Tibial artery (tissue), 4 donors: ENCODE data around the gene RELN.

ENCODE experiments used
- DNase-seq, 2 donors: peaks; one replicate each; pipeline ENCODE4 v3.0.0-alpha.2; 2019
- H3K27ac ChIP-seq, 2 donors: fragments of 200-600 bp; sonication (generic) in 1 of 2; 1 replicate in 1 of 2; 2 replicates in 1 of 2; pipeline ENCODE4 v1.5.1; 2018 to 2019; ENCODE audit warnings: mild to moderate bottlenecking in 1 of 2
- H3K27me3 ChIP-seq, 2 donors: fragments of 200-600 bp; sonication (generic) in 1 of 2; one replicate each; pipeline versions ENCODE4 v1.5.1 to v1.6.0; 2016 to 2019
- H3K36me3 ChIP-seq, 3 donors: fragments of 200-600 bp; sonication (generic) in 2 of 3; one replicate each; pipeline ENCODE4 v1.5.1; 2016 to 2019; ENCODE audit warnings: mild to moderate bottlenecking in 2 of 3
- H3K4me1 ChIP-seq, 4 donors: fragments of 200-600 bp; sonication (generic) in 2 of 4; 1 replicate in 3 of 4; 2 replicates in 1 of 4; pipeline ENCODE4 v1.5.1; 2016 to 2019
- H3K4me3 ChIP-seq, 2 donors: fragments of 200-600 bp; sonication (generic) in 1 of 2; 1 replicate in 1 of 2; 2 replicates in 1 of 2; pipeline ENCODE4 v1.5.1; 2018 to 2019; ENCODE audit warnings: mild to moderate bottlenecking in 2 of 2
- H3K9me3 ChIP-seq, 3 donors: fragments of 200-600 bp; sonication (generic) in 1 of 3; one replicate each; pipeline ENCODE4 v1.5.1; 2016 to 2019
- CTCF ChIP-seq, 2 experiments: fragments of 200-600 bp in 1 of 2; fragments of 450-650 bp in 1 of 2; IDR thresholded peaks; one replicate each; pipeline ENCODE4 v1.5.1; 2017 to 2019; ENCODE audit warnings: antibody characterized with exemption in 2 of 2, mild to moderate bottlenecking in 1 of 2, moderate library complexity in 1 of 2
- intact Hi-C: fragments of 100-400 bp; cut with DNase I; formaldehyde crosslinking; loops from one replicate; pipeline ENCODE4 v1.15.0; 2023; ENCODE audit warnings: low total_unique reads

RELN gene

GRCh38 chr7:103702454-103702853 is 287.0 kb downstream of the RELN start:
- intact Hi-C loops = no loop called here
- TF ChIP-seq CTCF (IDR thresholded peaks at IDR 0.05) = no peak
- Histone ChIP-seq H3K27ac (no peak overlapping the region), H3K27me3 (no peaks in the 10 kb centered on the region), H3K4me1 (no peaks in the 10 kb centered on the region), H3K9me3 (no peaks in the 10 kb centered on the region), H3K36me3 (no peaks in the 10 kb centered on the region), H3K4me3 (no peak overlapping the region)
- DNase-seq = no peak

- Histone ChIP-seq H3K9me3 (no peaks in the 10 kb centered on the region), H3K27me3 (no peaks in the 10 kb centered on the region), H3K4me1 (no peaks in the 10 kb centered on the region), H3K27ac (no peak overlapping the region), H3K4me3 (no peak overlapping the region), H3K36me3 (no peaks in the 10 kb centered on the region)
- no peak for DNase-seq
- no peak for TF ChIP-seq CTCF (IDR thresholded peaks at IDR 0.05)
- intact Hi-C loops = no loop called here
Observed at GRCh38 chr7:103699032-103699431, 290.4 kb downstream of the RELN start.

- Histone ChIP-seq H3K4me1 (no peaks in the 10 kb centered on the region), H3K27ac (no peak overlapping the region), H3K36me3 (no peaks in the 10 kb centered on the region), H3K9me3 (no peaks in the 10 kb centered on the region), H3K27me3 (no peaks in the 10 kb centered on the region), H3K4me3 (no peak overlapping the region)
- DNase-seq = no peak
- TF ChIP-seq CTCF (IDR thresholded peaks at IDR 0.05) = no peak
- intact Hi-C loops = no loop called here
Observed at GRCh38 chr7:103698064-103698463, 291.4 kb downstream of the RELN start.

GRCh38 chr7:103695521-103695920 is 293.9 kb downstream of the RELN start:
- H3K36me3 ChIP-seq = no peaks in the 10 kb centered on the region
- DNase-seq = no peak
- no peak for TF ChIP-seq CTCF (IDR thresholded peaks at IDR 0.05)
- intact Hi-C loops = no loop called here
- H3K9me3 ChIP-seq = no peaks in the 10 kb centered on the region
- no peak overlapping the region for H3K4me3 ChIP-seq
- H3K4me1 ChIP-seq = no peaks in the 10 kb centered on the region
- no peaks in the 10 kb centered on the region for H3K27me3 ChIP-seq
- H3K27ac ChIP-seq = no peak overlapping the region

- H3K27ac ChIP-seq = no peak overlapping the region
- intact Hi-C loops = no loop called here
- no peak for DNase-seq
- H3K4me1 ChIP-seq = no peaks in the 10 kb centered on the region
- no peak for TF ChIP-seq CTCF (IDR thresholded peaks at IDR 0.05)
- H3K9me3 ChIP-seq = no peaks in the 10 kb centered on the region
- no peaks in the 10 kb centered on the region for H3K36me3 ChIP-seq
- no peak overlapping the region for H3K4me3 ChIP-seq
- no peaks in the 10 kb centered on the region for H3K27me3 ChIP-seq
Observed at GRCh38 chr7:103694304-103694703, 295.2 kb downstream of the RELN start.

- Histone ChIP-seq H3K4me1 (no peaks in the 10 kb centered on the region), H3K9me3 (no peaks in the 10 kb centered on the region), H3K36me3 (no peaks in the 10 kb centered on the region), H3K27me3 (no peaks in the 10 kb centered on the region), H3K27ac (no peak overlapping the region), H3K4me3 (no peak overlapping the region)
- intact Hi-C loops = no loop called here
- no peak for DNase-seq
- TF ChIP-seq CTCF (IDR thresholded peaks at IDR 0.05) = no peak
Observed at GRCh38 chr7:103691291-103691690, 298.2 kb downstream of the RELN start.
